Stimulated activated CD4-positive, alpha-beta T cell treated with anti-CD3 and anti-CD28 coated beads, Interleukin-4, amount 100 ng/mL, for 4 hours (primary cell): ENCODE results near the gene GPD1.
"Not testable (repeated sequence)": the region's sequence is repeated elsewhere in the genome, so short reads cannot be mapped to it uniquely, and the experiment has no call there.

Source experiments
- DNase-seq, 2 experiments: peaks; one replicate each; pipeline ENCODE4 v3.0.0-alpha.2; 2020

Gene GPD1

DNA sequence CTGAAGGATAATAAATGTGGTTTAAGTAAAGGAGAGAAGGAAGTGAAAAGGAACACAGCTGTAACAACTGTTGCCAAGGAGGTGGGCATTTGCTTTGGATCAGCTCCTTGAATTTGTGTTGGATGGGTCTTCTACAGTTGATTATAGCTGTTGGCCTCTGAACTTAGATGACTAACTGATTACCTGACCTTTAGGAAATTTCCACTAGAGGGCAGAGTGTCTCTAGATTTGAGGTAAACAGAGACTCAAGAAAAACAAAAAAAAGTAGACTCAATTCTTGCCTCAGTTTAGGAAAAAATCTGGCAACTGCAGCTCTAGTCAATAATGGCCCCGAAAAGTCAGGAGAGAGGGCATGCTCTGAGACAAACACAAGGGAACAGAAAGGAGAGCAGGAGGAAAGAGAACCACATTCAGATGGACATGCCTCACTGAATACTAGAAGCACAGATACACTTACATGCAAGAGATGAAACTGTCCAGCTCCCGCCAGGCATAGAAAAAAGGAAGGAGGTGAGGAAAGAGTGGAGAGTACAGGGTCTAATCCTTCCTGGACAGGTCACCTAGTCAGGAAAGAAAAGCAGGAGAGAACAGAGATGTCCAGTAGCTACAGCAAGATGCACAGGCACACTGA lies 28.8 kb downstream of the GPD1 start:
- no peak for DNase-seq

DNA sequence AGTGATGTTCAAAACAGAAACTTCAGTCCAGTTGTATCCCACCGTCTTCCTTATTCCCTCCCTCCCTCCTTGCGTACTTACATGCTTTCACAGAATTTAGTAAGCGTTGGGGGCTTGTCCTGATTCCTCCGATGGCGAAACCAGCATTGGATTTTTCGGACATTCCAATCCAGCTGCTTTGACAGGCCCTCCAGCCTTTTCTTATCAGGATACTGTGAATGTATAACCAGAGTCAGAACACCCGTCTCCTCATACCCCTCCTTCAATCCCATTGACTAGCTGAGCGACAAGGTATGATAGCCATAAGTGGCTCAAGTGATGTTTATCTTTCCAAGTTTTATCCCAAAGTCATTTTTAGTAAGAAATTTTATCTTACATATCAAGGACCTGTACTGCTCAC lies 39.2 kb downstream of the GPD1 start:
- DNase-seq, result no peak

DNA sequence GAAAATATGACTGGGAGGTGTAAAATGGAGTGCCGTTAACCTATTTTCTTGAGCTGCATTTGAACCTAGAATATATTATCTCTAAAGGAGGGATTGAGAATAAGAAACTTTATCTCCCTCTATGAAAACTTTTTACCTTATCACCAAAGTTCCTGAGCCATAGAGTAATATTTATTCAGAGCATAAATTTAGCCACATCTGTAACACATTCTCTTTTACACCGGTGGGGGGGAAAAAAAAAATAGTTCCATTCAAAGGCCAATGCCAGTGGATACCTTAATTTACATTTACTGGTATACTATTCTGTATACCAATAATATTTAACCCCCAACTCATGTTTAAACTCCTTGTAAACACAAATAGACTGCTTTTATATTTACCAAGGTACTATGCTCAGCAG lies 41.6 kb downstream of the GPD1 start:
- DNase-seq, result no peak

DNA sequence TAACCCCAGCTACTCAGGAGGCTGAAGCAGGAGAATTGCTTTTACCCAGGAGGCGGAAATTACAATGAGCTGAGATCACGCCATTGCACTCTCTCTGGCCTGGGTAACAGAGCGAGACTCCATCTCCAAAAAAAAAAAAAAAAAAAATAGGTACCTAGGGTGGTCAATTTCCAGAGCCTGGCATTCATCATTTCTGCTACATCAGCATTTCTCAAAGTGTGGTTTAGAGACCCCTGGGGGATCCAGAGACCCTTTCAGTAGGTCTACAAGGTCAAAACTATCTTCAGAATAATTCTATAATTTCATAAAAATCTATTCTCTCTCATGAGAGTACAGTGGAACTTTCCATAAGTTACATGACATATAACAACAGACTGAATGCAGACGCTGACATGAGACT lies 43.5 kb downstream of the GPD1 start:
- no peak for DNase-seq

DNA sequence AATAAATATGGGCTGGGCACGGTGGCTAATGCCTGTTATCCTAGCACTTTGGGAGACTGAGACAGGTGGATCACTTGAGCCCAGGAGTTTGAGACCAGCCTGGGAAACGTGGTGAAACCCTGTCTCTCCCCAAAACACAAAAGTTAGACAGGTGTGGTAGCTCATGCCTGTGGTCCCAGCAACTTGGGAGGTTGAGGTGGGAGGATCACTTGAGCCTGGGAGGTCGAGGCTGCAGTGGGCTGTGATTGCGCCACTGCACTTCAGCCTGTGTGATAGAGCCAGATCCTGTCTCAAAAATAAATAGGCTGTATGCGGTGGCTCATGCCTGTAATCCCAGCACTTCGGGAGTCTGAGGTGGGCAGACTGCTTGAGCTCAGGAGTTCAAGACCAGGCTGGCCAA lies 44.2 kb downstream of the GPD1 start:
- DNase-seq, result not testable (repeated sequence)

DNA sequence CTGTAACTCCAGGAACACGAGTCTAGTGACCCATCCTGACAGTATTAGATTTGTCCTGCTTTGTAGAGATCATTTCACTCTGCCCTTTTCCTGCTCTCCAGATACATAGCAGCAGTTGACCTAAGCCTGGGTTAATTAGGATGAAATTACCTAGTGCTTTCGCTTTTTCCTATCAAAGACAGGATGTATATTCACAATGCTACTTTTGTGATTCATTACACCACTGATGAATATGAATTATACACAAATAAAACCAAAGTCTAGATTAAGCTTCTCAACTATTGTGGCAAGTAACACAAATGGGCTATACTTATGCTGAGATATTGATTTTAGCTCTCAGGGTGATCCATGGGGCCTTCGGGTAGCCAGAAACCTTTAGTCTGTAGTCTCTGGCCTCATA lies 45.5 kb downstream of the GPD1 start:
- no peak for DNase-seq

DNA sequence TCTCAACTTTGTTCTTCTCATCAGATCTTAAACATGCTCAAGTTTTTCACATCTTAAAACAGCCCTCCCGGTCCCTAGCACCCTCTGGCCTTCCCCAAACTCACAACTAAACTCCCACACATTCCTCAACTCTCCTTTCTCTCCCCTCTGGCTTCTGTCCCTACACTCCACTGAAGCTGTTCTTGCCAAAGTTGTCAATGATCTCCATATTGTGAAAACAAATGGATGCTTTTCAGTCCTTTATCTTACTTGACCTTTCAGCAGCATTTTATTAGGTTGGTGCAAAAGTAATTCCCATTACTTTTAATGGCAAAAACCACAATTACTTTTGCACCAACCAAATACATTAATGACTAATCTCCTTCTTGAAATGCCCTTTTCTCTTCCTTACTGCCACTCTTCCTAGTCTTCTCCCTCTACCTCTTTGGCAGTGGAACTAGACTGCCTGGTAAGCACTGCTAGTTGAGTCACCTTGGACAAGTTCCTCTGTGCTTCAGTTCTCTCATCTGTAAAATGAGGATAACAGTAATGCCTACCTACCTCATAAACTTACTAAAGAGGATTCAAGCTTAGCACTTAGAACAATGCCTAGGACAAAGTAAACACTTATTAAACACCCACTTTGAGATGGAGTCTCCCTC lies 47.4 kb downstream of the GPD1 start:
- DNase-seq, result no peak

DNA sequence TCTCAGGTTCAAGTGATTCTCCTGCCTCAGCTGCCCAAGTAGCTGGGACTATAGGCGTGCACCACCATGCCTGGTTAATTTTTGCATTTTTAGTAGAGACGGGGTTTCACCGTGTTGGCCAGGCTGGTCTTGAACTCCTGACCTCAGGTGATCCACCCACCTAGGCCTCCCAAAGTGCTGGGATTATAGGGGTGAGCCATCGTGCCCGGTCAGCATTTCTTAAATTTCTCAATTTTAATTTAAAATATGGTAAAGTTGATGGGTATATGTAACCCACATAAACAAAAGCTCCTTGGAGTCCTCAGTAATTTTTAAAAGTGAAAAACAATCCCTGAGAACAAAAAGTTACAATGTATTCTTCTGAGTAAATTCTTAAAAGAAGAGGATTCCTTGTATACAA lies 51.1 kb downstream of the GPD1 start:
- DNase-seq, result not testable (repeated sequence)

DNA sequence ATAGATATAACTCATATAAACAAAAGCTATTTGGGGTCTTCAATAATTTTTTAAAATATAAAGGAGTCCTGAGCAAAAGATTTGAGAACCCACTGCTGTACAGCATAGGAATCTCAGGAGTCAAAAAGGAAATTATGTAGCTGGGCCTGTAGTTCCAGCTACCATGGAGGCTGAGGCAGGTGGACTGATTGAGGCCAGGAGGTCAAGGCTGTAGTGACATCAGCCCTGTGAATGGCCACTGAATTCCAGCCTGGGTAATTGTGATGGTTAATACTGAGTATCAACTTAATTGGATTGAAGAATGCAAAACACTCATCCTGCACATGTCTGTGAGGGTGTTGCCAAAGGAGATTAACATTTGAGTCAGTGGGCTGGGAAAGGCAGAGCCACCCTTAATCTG lies 52.8 kb downstream of the GPD1 start:
- no peak for DNase-seq

DNA sequence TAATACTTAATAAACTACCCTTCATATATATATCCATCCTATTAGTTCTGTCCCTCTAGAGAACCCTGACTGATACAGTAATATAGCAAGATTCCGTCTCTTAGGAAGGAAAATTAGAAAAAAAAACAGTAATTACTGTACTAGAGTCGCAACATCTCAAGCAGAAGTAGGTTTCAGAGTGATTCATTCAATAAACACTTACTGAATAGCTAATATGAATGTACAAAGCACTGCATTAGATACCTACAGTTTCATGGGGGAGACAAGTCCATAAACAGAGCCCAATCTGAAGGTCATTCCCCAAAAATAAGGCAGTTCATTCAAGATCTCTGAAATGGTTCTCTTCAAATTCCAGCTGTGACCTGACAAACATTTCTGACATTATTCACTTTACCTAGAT lies 53.5 kb downstream of the GPD1 start:
- no peak for DNase-seq

DNA sequence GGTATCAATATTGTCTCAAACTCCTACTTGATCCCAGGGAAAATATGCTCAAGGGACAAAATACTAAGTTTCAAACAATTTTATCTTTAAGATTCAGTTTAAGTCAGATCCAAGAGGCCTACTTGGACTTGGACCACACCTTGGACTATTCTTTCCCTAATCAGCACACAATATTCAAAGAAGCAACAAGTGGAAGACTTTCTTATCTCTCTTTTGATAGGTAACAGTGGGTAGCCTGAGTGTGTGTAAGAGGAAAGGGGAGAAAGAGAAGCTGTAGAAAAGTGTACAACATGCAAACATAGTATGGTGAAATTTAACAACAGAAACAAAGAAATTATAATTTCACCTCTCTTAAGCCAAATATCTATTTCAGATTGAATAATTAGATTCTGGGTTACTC lies 56.8 kb downstream of the GPD1 start:
- no peak for DNase-seq
